ENCODE measurements around the gene GLCCI1.

Gene GLCCI1

DNA sequence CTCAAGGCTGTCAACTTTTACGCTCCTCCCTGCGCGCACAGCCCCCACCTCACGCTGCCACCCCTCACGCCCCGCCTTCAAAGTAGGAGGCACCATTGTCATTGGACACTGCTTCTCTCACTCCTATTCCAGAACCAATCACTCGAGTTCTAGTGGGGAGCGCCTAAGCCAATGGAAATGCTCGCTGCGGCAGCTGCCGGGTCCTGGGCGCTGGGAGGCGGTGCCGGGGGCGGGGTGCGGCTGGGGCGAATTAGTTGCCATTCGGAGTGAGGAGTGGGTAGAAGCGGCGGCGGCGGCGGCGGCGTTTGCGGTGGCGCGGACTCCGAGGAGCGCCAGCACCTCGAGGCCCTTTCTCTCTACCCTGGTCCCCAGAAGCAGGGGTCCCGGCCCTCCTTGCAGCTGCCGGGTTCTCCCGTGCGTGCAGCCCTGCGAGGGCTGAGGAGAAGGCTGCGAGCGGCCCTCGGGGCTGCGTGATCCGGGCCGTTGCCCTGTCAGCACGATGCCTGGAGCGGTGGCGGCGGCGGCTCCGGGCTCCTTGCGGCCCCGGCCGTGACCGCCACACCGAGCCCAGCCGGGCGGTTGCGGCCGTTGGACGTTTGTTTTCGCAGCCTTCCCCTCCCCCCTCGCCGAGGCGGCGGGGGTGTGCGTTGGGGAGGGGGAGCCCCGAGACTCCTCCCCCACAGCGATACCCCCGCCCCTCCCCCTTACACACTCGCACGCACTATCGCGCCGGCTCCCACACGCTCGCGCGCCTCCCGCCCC lies at the start of gene GLCCI1:
Gene GLCCI1, plus strand, starts transcription at position 253 of the 762 bp plus-strand sequence. CDS start 555 bp downstream, outside the sequence.
- DNase-seq (ENCODE audit: low spot score) = peak; percentile 97

DNA sequence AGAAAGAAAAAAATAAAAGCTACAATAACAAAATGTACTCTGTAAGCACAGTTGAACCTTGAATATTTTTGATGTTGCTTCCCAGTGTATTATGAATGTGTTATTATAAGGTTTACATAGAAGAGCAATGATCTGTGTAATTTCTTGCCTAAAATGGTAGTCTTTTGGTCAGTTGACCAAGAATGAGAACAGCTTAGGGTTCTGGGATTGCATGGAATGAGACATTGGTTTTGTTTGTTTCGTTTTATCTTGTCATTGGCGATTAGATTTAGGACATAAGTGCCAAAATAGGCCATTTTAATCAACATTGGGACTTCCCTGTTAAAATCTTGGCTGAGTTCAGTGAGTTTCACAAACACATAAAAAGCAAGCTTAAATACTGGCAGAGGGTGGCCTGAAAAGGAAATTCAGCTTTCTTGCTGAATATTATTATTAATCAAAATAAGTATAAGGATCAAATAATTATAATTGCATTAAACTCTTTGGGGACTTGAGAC lies 49.1 kb upstream of the GLCCI1 start:
- no peak for DNase-seq (ENCODE audit: low spot score)

DNA sequence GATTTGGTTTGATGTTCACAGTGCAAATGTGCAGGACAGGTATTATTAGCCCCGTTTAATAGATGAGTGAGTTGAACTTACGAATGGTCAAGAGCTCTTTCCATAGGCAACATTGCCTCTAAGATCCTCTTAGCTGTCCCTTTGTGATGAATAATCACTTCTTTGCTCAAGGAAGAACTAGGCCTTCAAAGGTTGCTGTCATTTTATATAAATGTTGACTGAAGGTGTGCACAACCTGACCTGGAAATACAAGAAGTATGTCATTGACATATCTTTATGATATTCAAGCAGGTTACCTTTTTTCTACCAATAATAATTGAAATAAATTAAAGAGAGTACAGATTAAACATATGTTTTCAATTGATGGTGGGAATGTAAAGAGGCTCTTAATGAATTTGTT lies 48.5 kb upstream of the GLCCI1 start:
- no peak for DNase-seq (ENCODE audit: low spot score)

DNA sequence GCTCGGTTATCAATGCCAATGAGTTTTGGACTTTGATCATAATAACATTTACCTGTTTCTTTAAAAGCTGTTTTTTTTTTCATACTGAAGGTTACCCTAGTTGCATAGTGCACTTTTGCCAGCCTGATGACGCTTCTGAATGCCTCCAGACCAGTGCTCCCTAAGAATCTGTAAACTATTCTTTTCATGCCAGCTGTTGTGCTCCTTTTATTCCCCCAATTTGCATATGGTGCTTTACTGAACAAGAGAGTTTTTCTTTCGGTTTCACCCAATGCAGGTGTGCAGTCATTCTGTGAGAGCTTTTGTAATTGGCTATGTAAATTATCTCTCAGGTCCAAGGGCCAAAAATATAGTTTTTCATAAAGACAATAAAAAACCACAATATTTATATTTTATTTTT lies 48.1 kb upstream of the GLCCI1 start:
- DNase-seq (ENCODE audit: low spot score) = peak; percentile 14

DNA sequence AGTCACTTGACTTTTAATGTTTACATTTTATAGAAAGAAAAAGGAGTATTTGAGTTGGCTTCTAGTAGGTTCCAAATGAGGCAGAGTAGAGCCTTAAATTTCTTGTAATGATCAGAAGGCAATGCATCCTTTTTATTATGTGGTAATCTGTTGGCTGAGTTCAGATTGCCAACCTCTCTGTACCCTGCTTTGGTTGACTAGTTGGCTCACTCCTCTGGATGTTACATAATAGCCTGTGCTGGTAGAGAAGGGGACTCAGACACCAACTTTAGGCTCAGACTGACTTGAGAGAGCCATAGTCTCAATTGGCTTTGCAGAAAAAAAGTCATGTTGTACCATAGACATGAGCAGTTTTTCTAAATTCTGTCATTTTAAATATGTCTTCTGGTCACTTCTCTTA lies 46.8 kb upstream of the GLCCI1 start:
- DNase-seq (ENCODE audit: low spot score) = no peak

DNA sequence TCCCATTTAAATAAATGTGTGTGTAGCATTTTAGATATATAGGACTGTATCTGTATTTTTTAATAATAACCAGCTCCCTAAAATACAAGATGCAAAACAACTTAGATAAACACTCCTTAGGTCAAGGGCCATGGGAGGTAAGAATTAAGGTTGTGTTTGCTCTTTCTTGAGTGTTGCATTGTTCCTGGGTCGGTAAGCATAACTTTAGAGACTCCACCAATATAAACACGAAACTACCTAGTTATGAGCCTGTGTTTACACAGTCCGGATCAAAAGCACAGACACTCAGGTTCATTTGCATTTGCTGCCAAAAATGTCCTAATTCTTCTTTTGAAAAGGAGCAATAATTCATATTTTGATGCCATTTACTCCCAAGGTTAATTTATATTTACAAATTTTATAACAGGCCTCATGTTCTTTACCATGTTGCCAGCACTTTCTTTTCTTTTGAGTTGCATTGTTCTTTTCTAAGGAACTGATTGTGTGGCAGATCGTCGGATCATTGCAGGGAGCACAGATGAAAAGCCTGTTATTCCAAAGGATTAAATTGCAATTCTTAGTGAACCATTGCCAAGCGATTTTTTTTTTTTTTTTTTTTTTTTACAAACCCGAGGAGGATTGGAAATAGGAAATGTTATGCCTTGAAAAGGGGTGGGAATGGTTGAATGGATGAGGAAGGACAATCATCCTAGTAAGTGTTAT lies 45.8 kb upstream of the GLCCI1 start:
- DNase-seq (ENCODE audit: low spot score) = no peak

DNA sequence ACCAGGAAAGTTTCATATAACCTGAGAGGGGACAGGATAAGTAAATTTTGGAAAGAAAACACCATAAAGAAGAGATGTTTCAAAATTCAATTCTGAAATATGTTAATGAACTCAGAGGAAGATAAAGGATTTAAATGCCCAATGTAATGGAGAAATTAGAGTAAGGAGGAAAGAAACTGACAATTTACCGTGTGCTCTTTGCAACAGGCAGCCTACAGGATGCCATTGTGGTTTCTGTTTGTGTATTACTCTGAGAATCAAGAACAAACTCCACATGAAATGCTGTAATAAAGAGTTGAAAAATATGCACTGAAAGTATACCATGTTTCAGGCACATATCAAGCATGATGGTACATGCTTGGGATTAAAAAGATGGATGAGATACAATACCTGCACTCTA lies 44.8 kb upstream of the GLCCI1 start:
- DNase-seq (ENCODE audit: low spot score) = peak; percentile 5

DNA sequence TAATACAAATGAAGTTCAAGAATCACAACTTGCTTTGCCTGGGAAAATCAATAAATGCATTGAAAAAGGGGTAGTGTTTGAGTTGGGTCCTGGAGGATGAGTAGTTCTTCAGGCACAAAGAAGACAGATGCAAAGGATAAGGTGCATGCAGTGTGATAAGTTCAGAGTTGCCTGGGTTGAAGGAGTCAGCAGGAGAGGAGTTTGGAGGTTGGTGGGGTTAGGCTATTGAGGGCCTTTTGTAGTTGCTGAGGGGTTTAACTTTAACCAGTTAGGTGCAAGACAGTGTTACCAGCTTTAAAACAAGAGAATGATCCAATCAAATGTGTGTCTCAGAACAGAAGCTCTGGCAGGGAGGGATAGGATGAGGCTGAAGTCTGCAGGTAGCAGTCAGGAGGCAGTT lies 44.3 kb upstream of the GLCCI1 start:
- no peak for DNase-seq (ENCODE audit: low spot score)

DNA sequence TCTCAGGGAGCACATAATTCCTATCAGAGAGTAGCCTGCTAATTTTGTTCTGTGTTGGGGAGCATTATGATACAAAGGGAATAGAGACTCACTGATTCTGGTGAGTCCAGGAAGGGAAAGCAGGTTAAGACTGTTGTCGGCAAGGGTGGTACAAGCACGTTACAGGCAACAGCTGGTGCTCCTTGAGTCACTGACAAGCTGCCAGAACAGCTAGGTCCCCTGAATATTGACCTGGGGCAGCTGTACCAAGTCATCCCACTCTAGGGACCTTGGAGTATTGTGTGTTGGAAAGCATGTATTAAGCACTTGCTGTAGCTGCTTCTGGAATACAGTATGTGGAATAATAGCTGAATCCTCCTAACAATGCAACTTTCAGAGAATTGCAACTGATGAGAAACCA lies 37.0 kb upstream of the GLCCI1 start:
- DNase-seq (ENCODE audit: low spot score) = no peak

DNA sequence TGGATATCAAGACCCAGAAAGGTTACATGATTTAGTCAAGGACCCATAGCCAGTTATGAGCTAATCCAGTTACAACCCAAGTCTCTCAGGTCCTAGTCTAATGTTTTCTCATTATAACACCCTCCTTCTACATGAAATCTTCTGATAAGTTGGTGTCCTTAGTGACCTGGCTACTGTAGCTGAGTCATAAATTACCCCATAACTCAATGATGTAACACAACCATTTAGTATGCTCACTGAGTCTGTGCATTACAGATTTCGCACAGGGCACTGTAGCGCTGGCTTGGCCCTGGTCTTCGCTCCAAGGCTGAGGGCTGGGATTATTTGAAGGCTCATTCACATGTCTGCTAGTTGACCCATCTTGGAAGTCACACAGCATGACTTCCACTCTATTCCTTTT lies 36.0 kb upstream of the GLCCI1 start:
- DNase-seq (ENCODE audit: low spot score) = no peak

DNA sequence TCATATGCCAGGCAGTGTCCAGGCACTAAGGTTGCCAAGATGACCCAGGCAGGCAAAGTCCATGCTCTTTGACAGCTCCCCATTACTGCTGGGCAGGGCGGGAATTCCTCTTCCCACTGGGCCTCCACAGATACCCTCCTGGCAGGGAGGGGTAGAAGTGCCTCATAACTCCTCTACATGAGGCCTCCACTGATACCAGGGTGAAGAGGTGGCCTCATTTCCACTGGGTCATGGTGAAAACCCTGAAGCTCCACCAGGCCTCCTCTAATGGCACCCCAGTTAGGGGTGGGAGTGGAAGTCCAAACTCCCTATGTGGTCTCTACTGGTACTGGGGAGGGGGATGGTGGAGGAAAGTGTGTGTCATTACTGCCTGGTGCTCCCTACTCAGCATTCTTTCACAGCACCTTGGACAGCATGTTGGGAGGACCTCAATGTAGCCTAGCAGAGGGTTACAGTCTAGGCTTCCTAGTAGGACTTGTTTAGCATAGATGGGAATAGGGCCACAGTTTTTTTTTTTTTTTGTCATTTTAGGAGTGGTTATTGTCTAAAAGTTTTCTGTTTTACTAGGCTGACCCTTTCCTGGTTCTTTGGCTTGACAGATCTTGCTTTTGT lies 34.6 kb upstream of the GLCCI1 start:
- no peak for DNase-seq (ENCODE audit: low spot score)

DNA sequence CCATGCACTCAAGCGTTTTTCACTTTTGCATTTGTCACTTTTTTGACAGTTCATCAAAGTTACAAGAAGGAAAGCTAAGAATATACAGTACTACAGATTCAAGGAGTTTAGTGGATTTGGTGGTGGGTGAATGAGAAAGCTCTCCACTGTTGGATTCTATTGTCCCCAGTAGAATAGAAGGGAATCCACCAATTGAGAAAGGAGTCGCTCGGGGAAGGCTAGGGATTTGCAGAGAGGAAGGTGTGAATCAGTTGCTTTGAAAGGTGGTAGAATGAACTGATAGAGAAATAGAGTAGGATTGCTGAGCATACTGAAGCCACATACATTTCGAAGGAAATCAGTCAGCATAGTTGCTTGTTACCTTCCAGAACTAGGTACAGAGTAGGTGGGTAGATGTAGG lies 33.7 kb upstream of the GLCCI1 start:
- no peak for DNase-seq (ENCODE audit: low spot score)

DNA sequence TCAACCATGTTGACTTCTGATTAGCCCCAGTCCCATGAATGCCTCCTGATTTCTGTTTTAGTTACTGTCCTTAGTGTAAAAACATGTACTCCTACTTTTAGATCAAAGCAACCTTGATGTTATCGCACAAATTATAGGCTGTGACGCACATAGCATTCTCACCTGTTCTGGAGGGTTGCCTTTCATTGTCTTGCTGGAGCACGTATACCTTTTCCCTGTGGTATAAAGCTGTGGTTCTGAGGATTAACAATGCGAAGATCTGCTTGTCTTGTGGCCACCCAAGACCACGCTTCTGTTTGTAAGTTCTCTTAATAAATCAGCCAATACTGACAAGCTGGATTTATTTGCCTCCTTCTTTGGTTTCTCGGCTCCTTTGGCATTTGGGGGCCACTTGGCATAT lies 30.1 kb upstream of the GLCCI1 start:
- no peak for DNase-seq (ENCODE audit: low spot score)

DNA sequence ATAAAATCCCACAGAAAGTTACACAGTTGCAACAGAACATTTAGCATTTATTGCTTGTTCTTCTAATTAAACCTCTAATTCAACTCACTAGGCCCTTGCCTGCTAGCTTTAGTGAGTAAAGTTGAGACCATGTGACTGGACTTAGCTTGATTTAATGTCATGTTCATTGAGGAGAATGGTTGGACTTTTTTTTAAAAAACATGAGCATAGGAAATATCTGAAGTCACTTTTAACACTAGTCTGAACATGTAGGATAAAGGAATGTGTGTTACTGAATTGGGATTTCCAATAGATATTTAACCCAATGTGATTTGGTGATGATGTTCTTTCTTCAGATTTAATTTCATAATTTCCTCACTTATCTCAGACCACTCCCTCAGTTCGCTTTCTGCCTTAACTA lies 24.6 kb upstream of the GLCCI1 start:
- no peak for DNase-seq (ENCODE audit: low spot score)

DNA sequence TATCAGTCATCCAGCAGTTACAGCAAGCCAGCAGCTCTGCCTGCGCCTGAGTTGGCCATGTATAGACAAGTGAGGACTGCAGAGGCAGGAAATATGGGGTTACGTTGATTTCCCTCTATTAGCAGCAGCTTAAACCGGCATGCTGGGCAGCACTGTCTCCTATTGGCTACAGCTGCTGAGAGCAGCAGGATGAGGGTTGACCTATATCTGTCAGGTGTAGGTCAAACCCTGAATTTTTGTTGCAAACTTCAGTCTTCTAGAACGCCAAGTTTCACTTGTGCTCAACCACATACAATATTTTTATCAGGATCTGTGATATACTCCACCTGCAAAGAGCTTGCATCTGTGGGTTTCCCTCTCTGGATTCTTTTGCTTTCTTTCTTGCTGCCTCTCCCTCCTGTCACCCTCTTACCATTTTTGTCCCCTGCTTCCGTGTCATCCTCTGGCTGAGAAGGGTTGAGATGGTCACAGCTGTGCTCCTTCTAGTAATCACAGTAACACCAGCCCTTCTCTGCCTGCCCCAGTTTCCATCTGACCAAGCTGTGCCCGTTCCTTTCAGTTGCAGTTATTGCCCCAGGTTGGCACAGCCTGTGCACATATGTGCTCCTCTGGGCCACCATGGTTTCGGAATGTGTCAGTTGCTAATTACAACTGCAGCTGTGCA lies 23.8 kb upstream of the GLCCI1 start:
- peak; percentile 70 for DNase-seq (ENCODE audit: low spot score)

DNA sequence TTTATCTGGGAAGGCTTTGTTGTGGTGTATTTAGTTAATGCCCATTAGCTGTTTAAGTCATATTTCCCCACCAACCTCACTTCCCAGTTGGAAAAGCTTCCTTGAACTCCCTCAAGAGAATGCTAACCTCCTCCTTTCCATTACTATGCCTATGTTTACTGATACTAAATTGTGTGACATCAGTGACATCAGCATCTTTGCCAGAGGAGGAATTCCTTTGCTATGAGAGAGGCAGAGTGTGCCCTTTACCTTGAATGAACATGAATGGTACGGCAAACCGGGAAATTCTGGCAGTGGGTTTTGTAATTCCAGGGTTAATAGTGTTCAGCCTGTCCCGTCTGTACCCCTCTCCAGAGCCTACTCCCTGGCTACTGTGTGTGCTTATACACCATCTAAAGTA lies 22.1 kb upstream of the GLCCI1 start:
- DNase-seq (ENCODE audit: low spot score) = no peak

DNA sequence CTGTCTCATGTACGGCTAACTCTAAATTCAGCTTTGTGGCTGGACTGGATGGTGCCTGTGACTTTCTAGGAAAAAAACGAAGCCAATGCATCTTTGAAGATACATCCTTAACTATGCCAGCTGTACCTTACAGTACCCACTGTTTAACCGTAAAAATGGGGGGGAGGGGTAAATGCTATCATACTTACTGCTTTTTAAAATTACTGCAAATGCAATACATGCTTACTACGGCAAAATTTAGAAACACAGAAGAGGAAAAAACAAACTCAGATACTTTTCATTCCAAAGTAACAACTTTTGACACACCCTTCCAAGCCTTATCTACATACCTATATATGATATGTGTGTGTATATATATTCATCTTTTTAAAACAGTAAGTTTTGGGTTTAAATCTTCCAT lies 20.4 kb upstream of the GLCCI1 start:
- DNase-seq (ENCODE audit: low spot score) = no peak

DNA sequence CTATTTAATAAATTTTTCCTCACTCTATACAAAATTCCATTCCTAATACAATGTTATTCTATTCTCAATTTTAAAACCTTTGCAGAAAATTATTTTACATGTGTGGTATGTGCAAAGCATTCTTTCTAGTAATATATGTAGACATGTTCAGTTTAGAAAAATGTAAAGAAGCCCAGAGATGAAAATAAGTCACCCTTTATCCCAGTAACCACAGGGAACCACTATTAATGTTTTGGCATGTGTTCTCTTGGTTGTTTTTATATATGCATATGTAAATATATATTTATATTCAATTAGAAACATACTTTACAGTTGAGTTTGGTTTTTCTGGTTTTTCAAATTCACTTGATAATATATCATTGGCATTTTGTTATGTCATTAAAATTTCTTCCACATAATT lies 14.8 kb upstream of the GLCCI1 start:
- DNase-seq (ENCODE audit: low spot score) = no peak

DNA sequence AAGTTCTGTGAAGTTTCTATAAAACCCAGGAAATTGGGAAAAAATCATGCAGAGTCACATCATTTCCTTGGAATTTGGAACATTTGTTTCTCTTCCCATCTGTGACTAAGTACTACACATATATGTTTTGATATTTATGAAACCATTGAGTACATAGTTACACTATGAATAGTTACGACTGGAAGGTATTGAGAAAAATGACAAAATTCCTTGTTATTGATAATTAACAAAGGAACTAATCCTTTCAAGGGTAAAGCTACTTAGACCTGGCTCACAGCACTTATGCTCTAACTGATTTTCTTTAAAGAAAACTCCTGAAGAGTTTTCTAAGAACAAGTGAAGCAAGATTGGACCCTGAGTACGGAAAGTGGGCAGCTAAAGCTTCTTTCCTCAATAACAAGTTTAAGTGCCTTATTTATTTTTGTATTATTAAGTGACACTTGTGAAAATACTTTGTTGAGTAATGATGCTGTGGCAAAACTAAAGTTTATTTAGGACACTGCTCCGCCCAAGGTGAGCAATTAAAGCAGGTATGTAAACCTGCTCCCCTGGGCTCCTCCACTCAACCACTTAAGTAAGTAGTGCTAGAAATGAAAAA lies 12.0 kb upstream of the GLCCI1 start:
- DNase-seq (ENCODE audit: low spot score) = no peak

DNA sequence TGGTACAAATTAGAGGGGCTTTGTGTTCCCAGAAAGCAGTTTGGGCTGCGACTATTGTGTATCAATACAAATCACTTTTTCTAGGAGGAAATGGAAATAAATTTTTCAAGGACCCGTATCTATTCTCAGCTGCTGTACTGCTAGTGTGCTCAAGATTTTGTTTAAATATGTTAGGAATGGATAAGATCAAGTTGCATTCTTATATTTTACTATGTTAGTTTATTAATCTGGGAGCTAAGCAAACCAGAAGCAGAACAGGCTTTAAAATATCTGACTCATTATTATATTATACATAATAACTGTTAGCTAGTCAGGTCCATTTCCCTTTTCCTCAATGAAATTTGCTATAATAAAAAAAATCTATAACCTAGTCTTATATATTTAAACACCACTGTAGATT lies 11.1 kb upstream of the GLCCI1 start:
- DNase-seq (ENCODE audit: low spot score) = no peak

DNA sequence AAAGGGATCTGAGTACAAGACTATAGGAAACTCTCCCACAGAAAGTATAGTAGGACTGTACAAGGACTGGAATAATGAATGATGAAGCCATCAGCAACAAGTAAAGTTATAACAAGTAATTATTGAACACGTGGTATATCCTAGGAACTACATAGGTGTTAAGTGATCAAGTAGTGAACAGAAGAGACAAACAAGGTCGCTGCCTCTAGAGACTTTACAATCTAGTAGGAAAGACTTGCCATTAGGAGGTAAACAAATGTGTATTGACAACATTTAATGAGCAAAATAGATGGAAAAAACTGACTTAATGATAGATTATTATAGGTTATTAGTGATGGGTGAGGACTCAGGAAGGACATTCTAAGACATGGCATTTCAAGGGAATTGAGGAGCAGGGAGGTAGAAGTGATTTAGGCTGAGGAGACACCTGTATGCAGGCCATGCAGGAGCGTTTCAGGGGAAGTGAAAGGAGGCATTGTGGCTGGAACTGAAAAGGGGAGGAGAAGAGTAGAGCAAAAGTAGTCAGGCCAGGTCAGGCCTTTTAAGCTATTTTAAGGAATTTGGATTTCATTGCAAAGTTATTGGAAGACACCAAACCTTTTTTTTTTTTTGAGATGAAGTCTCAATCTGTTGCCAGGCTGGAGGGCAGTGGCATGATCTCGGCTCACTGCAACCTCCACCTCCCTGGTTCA lies 8.5 kb upstream of the GLCCI1 start:
- no peak for DNase-seq (ENCODE audit: low spot score)

DNA sequence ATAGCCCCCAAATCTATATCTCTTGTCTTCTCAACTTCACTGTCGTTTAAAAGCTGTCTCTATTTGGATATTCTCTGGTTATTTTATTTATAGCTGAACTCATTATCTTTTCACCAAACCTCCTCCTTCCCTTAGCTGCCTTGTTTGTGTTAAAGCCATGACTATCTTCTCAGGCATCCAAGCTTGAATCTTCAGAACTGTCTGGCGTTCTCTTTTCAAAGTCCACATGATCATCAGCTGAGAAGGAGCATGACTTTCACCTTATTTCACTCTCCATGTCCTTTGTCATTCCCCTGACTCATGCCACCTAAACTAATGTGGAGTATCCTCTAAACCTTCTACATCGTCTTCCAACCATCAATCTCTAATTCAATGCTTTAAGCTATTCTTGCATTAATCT lies 5.7 kb upstream of the GLCCI1 start:
- DNase-seq (ENCODE audit: low spot score) = no peak
